ENCODE measurements around the gene NPIPB8. TPM values are rescaled to one million over a fixed set of nuclear protein-coding genes. Genes with fewer than 3 reads are reported as not detected.

Gene NPIPB8
- total and polyA plus RNA-seq, 2 of the 13 experiments (the other 11 are each of a cell fraction or from before 2014, with no cell fraction given), result 0.49 to 2.3 TPM

DNA sequence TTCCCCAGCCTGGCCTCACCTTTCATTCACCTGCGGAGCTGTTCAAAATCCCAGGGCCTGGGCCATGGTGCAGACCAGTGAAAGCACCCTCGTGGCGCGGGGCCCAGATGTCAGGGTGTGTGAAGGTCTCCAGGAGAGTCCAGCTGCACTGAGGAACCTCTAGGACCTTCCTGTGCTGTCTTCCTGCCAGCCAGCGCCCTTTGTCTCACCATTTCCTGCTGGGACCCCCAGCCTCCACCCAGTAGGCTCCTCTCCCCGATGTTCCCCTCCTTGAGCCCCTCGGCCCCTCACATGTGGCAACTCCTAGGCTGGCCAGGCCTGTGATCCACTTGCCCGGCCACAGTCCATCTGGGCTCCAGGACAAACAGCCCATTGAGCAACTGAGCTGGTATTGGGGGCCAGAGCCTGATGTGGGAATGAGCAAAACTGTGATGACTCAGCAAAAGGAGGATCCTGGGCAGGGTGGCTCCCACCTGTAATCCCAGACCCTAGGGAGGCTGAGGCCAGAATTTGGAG lies 41.7 kb upstream of the NPIPB8 start (continued):
- TF ChIP-seq, protein P1, sequence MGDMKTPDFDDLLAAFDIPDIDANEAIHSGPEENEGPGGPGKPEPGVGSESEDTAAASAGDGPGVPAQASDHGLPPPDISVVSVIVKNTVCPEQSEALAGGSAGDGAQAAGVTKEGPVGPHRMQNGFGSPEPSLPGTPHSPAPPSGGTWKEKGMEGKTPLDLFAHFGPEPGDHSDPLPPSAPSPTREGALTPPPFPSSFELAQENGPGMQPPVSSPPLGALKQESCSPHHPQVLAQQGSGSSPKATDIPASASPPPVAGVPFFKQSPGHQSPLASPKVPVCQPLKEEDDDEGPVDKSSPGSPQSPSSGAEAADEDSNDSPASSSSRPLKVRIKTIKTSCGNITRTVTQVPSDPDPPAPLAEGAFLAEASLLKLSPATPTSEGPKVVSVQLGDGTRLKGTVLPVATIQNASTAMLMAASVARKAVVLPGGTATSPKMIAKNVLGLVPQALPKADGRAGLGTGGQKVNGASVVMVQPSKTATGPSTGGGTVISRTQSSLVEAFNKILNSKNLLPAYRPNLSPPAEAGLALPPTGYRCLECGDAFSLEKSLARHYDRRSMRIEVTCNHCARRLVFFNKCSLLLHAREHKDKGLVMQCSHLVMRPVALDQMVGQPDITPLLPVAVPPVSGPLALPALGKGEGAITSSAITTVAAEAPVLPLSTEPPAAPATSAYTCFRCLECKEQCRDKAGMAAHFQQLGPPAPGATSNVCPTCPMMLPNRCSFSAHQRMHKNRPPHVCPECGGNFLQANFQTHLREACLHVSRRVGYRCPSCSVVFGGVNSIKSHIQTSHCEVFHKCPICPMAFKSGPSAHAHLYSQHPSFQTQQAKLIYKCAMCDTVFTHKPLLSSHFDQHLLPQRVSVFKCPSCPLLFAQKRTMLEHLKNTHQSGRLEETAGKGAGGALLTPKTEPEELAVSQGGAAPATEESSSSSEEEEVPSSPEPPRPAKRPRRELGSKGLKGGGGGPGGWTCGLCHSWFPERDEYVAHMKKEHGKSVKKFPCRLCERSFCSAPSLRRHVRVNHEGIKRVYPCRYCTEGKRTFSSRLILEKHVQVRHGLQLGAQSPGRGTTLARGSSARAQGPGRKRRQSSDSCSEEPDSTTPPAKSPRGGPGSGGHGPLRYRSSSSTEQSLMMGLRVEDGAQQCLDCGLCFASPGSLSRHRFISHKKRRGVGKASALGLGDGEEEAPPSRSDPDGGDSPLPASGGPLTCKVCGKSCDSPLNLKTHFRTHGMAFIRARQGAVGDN (CRISPR knock-in tag; IDR thresholded peaks at IDR 0.05), result peak; percentile 93
- TF ChIP-seq ZFAT (CRISPR knock-in tag; conservative IDR thresholded peaks at IDR 0.05) (no peak), ZFP37 (CRISPR knock-in tag; IDR thresholded peaks at IDR 0.05; ENCODE audit: borderline replicate concordance) (no peak), PCBP1 (IDR thresholded peaks at IDR 0.05; ENCODE audit: borderline replicate concordance, low read depth, low read length) (no peak), ZFYVE20 (CRISPR knock-in tag; IDR thresholded peaks at IDR 0.05; ENCODE audit: borderline replicate concordance, low read depth) (no peak), CAMTA2 (CRISPR knock-in tag; IDR thresholded peaks at IDR 0.05; ENCODE audit: borderline replicate concordance) (no peak), ZNF737 (CRISPR knock-in tag; IDR thresholded peaks at IDR 0.05; ENCODE audit: borderline replicate concordance) (no peak), ZBTB26 (CRISPR knock-in tag; IDR thresholded peaks at IDR 0.05; ENCODE audit: borderline replicate concordance) (no peak), ELF3 (CRISPR knock-in tag; IDR thresholded peaks at IDR 0.05) (no peak), POLR2A (IDR thresholded peaks at IDR 0.05; ENCODE audit: insufficient read depth in 1 of 2, low read depth in 2 of 2, low read length in 2 of 2) (no peak), TBL1XR1 (IDR thresholded peaks at IDR 0.05; ENCODE audit: borderline replicate concordance, low read length, partially characterized antibody) (no peak), SP5 (CRISPR knock-in tag; IDR thresholded peaks at IDR 0.05; ENCODE audit: borderline replicate concordance, low read depth) (no peak), NFE2L1 (CRISPR knock-in tag; IDR thresholded peaks at IDR 0.05; ENCODE audit: borderline replicate concordance) (peak; percentile 93; the same call in 1 of the 2 replicates)
- TF ChIP-seq, protein P2, sequence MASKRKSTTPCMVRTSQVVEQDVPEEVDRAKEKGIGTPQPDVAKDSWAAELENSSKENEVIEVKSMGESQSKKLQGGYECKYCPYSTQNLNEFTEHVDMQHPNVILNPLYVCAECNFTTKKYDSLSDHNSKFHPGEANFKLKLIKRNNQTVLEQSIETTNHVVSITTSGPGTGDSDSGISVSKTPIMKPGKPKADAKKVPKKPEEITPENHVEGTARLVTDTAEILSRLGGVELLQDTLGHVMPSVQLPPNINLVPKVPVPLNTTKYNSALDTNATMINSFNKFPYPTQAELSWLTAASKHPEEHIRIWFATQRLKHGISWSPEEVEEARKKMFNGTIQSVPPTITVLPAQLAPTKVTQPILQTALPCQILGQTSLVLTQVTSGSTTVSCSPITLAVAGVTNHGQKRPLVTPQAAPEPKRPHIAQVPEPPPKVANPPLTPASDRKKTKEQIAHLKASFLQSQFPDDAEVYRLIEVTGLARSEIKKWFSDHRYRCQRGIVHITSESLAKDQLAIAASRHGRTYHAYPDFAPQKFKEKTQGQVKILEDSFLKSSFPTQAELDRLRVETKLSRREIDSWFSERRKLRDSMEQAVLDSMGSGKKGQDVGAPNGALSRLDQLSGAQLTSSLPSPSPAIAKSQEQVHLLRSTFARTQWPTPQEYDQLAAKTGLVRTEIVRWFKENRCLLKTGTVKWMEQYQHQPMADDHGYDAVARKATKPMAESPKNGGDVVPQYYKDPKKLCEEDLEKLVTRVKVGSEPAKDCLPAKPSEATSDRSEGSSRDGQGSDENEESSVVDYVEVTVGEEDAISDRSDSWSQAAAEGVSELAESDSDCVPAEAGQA (IDR thresholded peaks at IDR 0.05; ENCODE audit: low read depth), result no peak
- TF ChIP-seq, protein P2 (CRISPR knock-in tag; IDR thresholded peaks at IDR 0.05; ENCODE audit: borderline replicate concordance), result no peak
- TF ChIP-seq, protein P3, sequence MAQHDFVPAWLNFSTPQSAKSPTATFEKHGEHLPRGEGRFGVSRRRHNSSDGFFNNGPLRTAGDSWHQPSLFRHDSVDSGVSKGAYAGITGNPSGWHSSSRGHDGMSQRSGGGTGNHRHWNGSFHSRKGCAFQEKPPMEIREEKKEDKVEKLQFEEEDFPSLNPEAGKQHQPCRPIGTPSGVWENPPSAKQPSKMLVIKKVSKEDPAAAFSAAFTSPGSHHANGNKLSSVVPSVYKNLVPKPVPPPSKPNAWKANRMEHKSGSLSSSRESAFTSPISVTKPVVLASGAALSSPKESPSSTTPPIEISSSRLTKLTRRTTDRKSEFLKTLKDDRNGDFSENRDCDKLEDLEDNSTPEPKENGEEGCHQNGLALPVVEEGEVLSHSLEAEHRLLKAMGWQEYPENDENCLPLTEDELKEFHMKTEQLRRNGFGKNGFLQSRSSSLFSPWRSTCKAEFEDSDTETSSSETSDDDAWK (CRISPR knock-in tag; IDR thresholded peaks at IDR 0.05), result no peak
- TF ChIP-seq, protein P4, sequence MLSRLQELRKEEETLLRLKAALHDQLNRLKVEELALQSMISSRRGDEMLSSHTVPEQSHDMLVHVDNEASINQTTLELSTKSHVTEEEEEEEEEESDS (CRISPR knock-in tag; IDR thresholded peaks at IDR 0.05; ENCODE audit: borderline replicate concordance), result no peak

Measured in HepG2 (cell line).